HUDEP-2 (cell line): ENCODE measurements around the gene PDGFRA.
"Not testable (repeated sequence)": the region's sequence is repeated elsewhere in the genome, so short reads cannot be mapped to it uniquely, and the experiment has no call there.

Source experiments
- DNase-seq, 76 experiments: peaks; one replicate each; lab custom pipeline; 2025; ENCODE audit not compliant: unreplicated experiment in 76 of 76; lab: John Stamatoyannopoulos, UW

PDGFRA gene

GRCh38 chr4:54317690-54318089 is 88.6 kb downstream of the PDGFRA start:
- DNase-seq, result no peak

- peak in 22 of 76 experiments; percentile 1 to 37 (median 8) for DNase-seq
Measured at GRCh38 chr4:54318904-54319303, 89.8 kb downstream of the PDGFRA start.

- DNase-seq, result no peak
Measured at GRCh38 chr4:54320826-54321685, 92.0 kb downstream of the PDGFRA start.

GRCh38 chr4:54322818-54323417 is 93.8 kb downstream of the PDGFRA start:
- DNase-seq, result peak in 68 of 76 experiments; percentile 1 to 79 (median 40)

GRCh38 chr4:54330896-54331295 is 101.8 kb downstream of the PDGFRA start:
- DNase-seq, result no peak

GRCh38 chr4:54332542-54332941 is 103.4 kb downstream of the PDGFRA start:
- DNase-seq, result no peak

GRCh38 chr4:54333657-54334056 is 104.6 kb downstream of the PDGFRA start:
- DNase-seq, result no peak

GRCh38 chr4:54334769-54335168 is 105.7 kb downstream of the PDGFRA start:
- not testable (repeated sequence) for DNase-seq

GRCh38 chr4:54337009-54337408 is 107.9 kb downstream of the PDGFRA start:
- DNase-seq, result no peak

GRCh38 chr4:54342067-54342466 is 113.0 kb downstream of the PDGFRA start:
- DNase-seq, result not testable (repeated sequence)
